ENCODE measurements around the gene DNAJC21.
"Not testable (repeated sequence)": the region's sequence is repeated elsewhere in the genome, so short reads cannot be mapped to it uniquely, and the experiment has no call there.

Gene DNAJC21

GRCh38 chr5:34919077-34919476, 10.3 kb upstream of the DNAJC21 start:
- Histone ChIP-seq H3K9me3 (ENCODE audit: control insufficient read depth, low read length) (no peaks in the 10 kb centered on the region), H3K27ac (ENCODE audit: insufficient read depth, low read depth, low read length, poor library complexity, severe bottlenecking) (no peak overlapping the region), H3K27me3 (ENCODE audit: control insufficient read depth, insufficient read depth, low read length, poor library complexity, severe bottlenecking) (no peaks in the 10 kb centered on the region), H3K36me3 (ENCODE audit: control insufficient read depth, insufficient read depth, low read length) (peaks cover 27% of the 10 kb centered on the region), H3K4me3 (ENCODE audit: insufficient read depth, low read depth, low read length) (no peak overlapping the region), H3K4me1 (ENCODE audit: control insufficient read depth, insufficient read depth, low read length) (peaks cover 6% of the 10 kb centered on the region)
- WGBS, 2 experiments: 85 to 96% methylated on average over 3 to 4 of the region's 4 CpGs

- H3K36me3 ChIP-seq (ENCODE audit: control insufficient read depth, insufficient read depth, low read length): peaks cover 36% of the 10 kb centered on the region
- not testable (repeated sequence) for H3K4me1 ChIP-seq (ENCODE audit: control insufficient read depth, insufficient read depth, low read length); H3K9me3 ChIP-seq (ENCODE audit: control insufficient read depth, low read length); H3K27me3 ChIP-seq (ENCODE audit: control insufficient read depth, insufficient read depth, low read length, poor library complexity, severe bottlenecking); H3K27ac ChIP-seq (ENCODE audit: insufficient read depth, low read depth, low read length, poor library complexity, severe bottlenecking); H3K4me3 ChIP-seq (ENCODE audit: insufficient read depth, low read depth, low read length)
- 92% methylated on average over 9 of the region's 9 CpGs for WGBS, 2 experiments
These were observed 6.1 kb upstream of the DNAJC21 start for GRCh38 chr5:34923256-34923655.

DNA sequence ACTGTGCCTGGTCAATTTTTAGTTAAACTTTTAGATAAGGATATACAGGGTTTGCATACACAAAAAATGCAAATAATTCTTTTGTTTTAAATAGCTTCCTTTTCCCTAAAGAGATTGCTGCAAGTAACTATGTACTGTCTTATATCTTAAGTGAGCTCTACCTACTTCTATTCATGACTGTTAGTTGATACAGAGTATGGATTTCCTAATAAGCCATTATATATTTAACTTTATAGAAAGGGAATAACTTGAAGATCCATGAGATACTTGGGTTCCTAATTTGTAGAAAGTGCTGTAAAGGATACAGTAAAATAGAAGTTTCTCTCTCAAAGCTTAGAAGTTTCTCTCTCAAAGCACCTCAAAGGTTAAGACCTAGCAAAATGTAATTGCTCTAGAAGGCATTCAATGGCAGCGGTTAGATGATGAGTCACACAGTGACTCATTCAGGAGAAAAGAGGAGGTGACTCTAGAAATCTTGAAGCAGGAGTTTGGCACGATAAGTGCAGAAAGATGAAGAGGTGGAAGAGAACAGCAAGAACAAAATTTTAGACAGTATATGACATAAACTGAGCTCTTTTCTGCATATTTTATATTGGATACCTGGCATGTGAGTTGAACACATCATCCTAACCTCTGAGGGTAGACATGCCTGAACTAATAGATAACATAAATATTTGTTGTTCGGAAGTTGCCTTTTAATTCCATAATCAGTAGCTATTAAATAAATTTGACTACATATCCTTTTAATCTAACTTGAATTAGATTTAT, 5.5 kb upstream of the DNAJC21 start:
- peaks cover 36% of the 10 kb centered on the region for H3K36me3 ChIP-seq (ENCODE audit: control insufficient read depth, insufficient read depth, low read length)
- no peak overlapping the region for H3K4me3 ChIP-seq (ENCODE audit: insufficient read depth, low read depth, low read length)
- H3K4me1 ChIP-seq (ENCODE audit: control insufficient read depth, insufficient read depth, low read length): no peaks in the 10 kb centered on the region
- H3K9me3 ChIP-seq (ENCODE audit: control insufficient read depth, low read length): no peaks in the 10 kb centered on the region
- H3K27ac ChIP-seq (ENCODE audit: insufficient read depth, low read depth, low read length, poor library complexity, severe bottlenecking): no peak overlapping the region
- WGBS, 2 experiments: 90 to 94% methylated on average over 2 of the region's 3 CpGs
- H3K27me3 ChIP-seq (ENCODE audit: control insufficient read depth, insufficient read depth, low read length, poor library complexity, severe bottlenecking): no peaks in the 10 kb centered on the region

DNA sequence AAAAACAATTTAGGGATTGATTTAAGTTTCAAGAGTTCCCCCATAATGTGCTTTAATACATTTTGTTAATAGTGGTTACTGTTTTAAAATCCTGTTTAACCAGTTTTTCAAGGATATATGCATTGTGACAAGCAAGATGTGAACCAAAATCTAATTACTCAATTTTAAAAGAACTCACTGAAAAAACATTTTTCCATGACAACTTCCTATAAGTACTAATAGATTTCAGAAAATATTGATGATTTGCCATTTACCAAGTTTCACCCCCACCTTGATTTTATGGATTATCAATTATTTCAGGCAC, 4.9 kb upstream of the DNAJC21 start:
- H3K9me3 ChIP-seq (ENCODE audit: control insufficient read depth, low read length): no peaks in the 10 kb centered on the region
- H3K27me3 ChIP-seq (ENCODE audit: control insufficient read depth, insufficient read depth, low read length, poor library complexity, severe bottlenecking): no peaks in the 10 kb centered on the region
- peaks cover 36% of the 10 kb centered on the region for H3K36me3 ChIP-seq (ENCODE audit: control insufficient read depth, insufficient read depth, low read length)
- H3K4me3 ChIP-seq (ENCODE audit: insufficient read depth, low read depth, low read length): no peak overlapping the region
- no peak overlapping the region for H3K27ac ChIP-seq (ENCODE audit: insufficient read depth, low read depth, low read length, poor library complexity, severe bottlenecking)
- H3K4me1 ChIP-seq (ENCODE audit: control insufficient read depth, insufficient read depth, low read length): no peaks in the 10 kb centered on the region

- peaks cover 5% of the 10 kb centered on the region for H3K4me1 ChIP-seq (ENCODE audit: control insufficient read depth, insufficient read depth, low read length)
- H3K27me3 ChIP-seq (ENCODE audit: control insufficient read depth, insufficient read depth, low read length, poor library complexity, severe bottlenecking): no peaks in the 10 kb centered on the region
- 89 to 100% methylated on average over 1 of the region's 3 CpGs for WGBS, 2 experiments
- H3K27ac ChIP-seq (ENCODE audit: insufficient read depth, low read depth, low read length, poor library complexity, severe bottlenecking): no peak overlapping the region
- no peak overlapping the region for H3K4me3 ChIP-seq (ENCODE audit: insufficient read depth, low read depth, low read length)
- H3K36me3 ChIP-seq (ENCODE audit: control insufficient read depth, insufficient read depth, low read length): peaks cover 25% of the 10 kb centered on the region
- H3K9me3 ChIP-seq (ENCODE audit: control insufficient read depth, low read length): no peaks in the 10 kb centered on the region
These were observed 3.0 kb upstream of the DNAJC21 start for GRCh38 chr5:34926318-34926888.

GRCh38 chr5:34927785-34928184, 1.6 kb upstream of the DNAJC21 start:
- peaks cover 19% of the 10 kb centered on the region for H3K36me3 ChIP-seq (ENCODE audit: control insufficient read depth, insufficient read depth, low read length)
- WGBS, 2 experiments: 82 to 83% methylated on average over 5 of the region's 5 CpGs
- H3K4me1 ChIP-seq (ENCODE audit: control insufficient read depth, insufficient read depth, low read length): peaks cover 5% of the 10 kb centered on the region
- no peak overlapping the region for H3K27ac ChIP-seq (ENCODE audit: insufficient read depth, low read depth, low read length, poor library complexity, severe bottlenecking)
- H3K27me3 ChIP-seq (ENCODE audit: control insufficient read depth, insufficient read depth, low read length, poor library complexity, severe bottlenecking): no peaks in the 10 kb centered on the region
- no peak overlapping the region for H3K4me3 ChIP-seq (ENCODE audit: insufficient read depth, low read depth, low read length)
- no peaks in the 10 kb centered on the region for H3K9me3 ChIP-seq (ENCODE audit: control insufficient read depth, low read length)

DNA sequence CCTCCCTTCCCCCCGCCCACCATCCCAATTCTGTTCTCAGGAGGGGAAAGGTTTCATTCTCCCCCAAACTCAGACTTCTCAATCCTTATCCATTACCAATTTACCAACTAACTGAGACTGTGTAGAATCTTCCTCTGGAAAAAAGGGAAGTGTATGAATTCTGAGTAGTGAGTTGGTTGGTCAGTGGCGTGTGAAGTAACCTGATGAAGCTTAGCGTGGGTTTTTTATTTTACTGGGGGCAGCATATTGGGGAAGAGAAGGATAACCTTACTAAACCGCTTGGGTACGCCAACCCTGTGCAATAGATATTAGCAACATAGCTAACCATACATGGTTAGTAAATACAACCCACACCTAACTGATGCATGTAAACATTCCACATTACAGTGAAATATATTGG, 1.1 kb upstream of the DNAJC21 start:
- Histone ChIP-seq H3K27ac (ENCODE audit: insufficient read depth, low read depth, low read length, poor library complexity, severe bottlenecking) (no peak overlapping the region), H3K9me3 (ENCODE audit: control insufficient read depth, low read length) (no peaks in the 10 kb centered on the region), H3K27me3 (ENCODE audit: control insufficient read depth, insufficient read depth, low read length, poor library complexity, severe bottlenecking) (no peaks in the 10 kb centered on the region), H3K4me3 (ENCODE audit: insufficient read depth, low read depth, low read length) (no peak overlapping the region), H3K36me3 (ENCODE audit: control insufficient read depth, insufficient read depth, low read length) (peaks cover 15% of the 10 kb centered on the region), H3K4me1 (ENCODE audit: control insufficient read depth, insufficient read depth, low read length) (peaks cover 5% of the 10 kb centered on the region)
- 92 to 95% methylated on average over 2 to 5 of the region's 5 CpGs for WGBS, 2 experiments

GRCh38 chr5:34929720-34930461, 532 bp downstream of the DNAJC21 start:
- Histone ChIP-seq H3K36me3 (ENCODE audit: control insufficient read depth, insufficient read depth, low read length) (peaks cover 7% of the 10 kb centered on the region), H3K4me3 (ENCODE audit: insufficient read depth, low read depth, low read length) (peak overlapping the region; percentile 80), H3K9me3 (ENCODE audit: control insufficient read depth, low read length) (no peaks in the 10 kb centered on the region), H3K4me1 (ENCODE audit: control insufficient read depth, insufficient read depth, low read length) (peaks cover 5% of the 10 kb centered on the region), H3K27ac (ENCODE audit: insufficient read depth, low read depth, low read length, poor library complexity, severe bottlenecking) (peak overlapping the region; percentile 73), H3K27me3 (ENCODE audit: control insufficient read depth, insufficient read depth, low read length, poor library complexity, severe bottlenecking) (no peaks in the 10 kb centered on the region)
- 0% methylated on average over 70 of the region's 70 CpGs for WGBS, 2 experiments

- Histone ChIP-seq H3K4me1 (ENCODE audit: control insufficient read depth, insufficient read depth, low read length) (peaks cover 5% of the 10 kb centered on the region), H3K27me3 (ENCODE audit: control insufficient read depth, insufficient read depth, low read length, poor library complexity, severe bottlenecking) (no peaks in the 10 kb centered on the region), H3K9me3 (ENCODE audit: control insufficient read depth, low read length) (no peaks in the 10 kb centered on the region), H3K36me3 (ENCODE audit: control insufficient read depth, insufficient read depth, low read length) (peaks cover 4% of the 10 kb centered on the region), H3K4me3 (ENCODE audit: insufficient read depth, low read depth, low read length) (peak overlapping the region; percentile 80), H3K27ac (ENCODE audit: insufficient read depth, low read depth, low read length, poor library complexity, severe bottlenecking) (no peak overlapping the region)
- WGBS, 2 experiments: 2% methylated on average over 3 of the region's 3 CpGs
These were observed 1.1 kb downstream of the DNAJC21 start for GRCh38 chr5:34930462-34930844.

- Histone ChIP-seq H3K9me3 (ENCODE audit: control insufficient read depth, low read length) (no peaks in the 10 kb centered on the region), H3K36me3 (ENCODE audit: control insufficient read depth, insufficient read depth, low read length) (peaks cover 4% of the 10 kb centered on the region), H3K27me3 (ENCODE audit: control insufficient read depth, insufficient read depth, low read length, poor library complexity, severe bottlenecking) (no peaks in the 10 kb centered on the region), H3K27ac (ENCODE audit: insufficient read depth, low read depth, low read length, poor library complexity, severe bottlenecking) (no peak overlapping the region), H3K4me1 (ENCODE audit: control insufficient read depth, insufficient read depth, low read length) (peaks cover 5% of the 10 kb centered on the region), H3K4me3 (ENCODE audit: insufficient read depth, low read depth, low read length) (peak overlapping the region; percentile 80)
- 75 to 80% methylated on average over 4 of the region's 4 CpGs for WGBS, 2 experiments
These were observed 1.5 kb downstream of the DNAJC21 start for GRCh38 chr5:34930870-34931269.

Data from ectodermal cell (in vitro differentiated cells).